Keratinocyte (primary cell): ENCODE results near the gene FAAH. TPM values are rescaled to one million over a fixed set of nuclear protein-coding genes. Genes with fewer than 3 reads are reported as not detected.
"Not testable (repeated sequence)": the region's sequence is repeated elsewhere in the genome, so short reads cannot be mapped to it uniquely, and the experiment has no call there.

Experiments used
- DNase-seq: peaks from one replicate; pipeline ENCODE4 v3.0.0-alpha.2; 2011; ENCODE audit warnings: low read depth, missing footprints, low spot score
- FAIRE-seq: peaks from 2 replicates; lab custom pipeline; 2011; peaks lifted over from hg19 to GRCh38; lab: Jason Lieb, UNC
- H2AFZ ChIP-seq: 2 replicates; pipeline ENCODE4 v1.6.0; 2012; ENCODE audit warnings: low read length, control low read depth, inconsistent platforms; ENCODE audit not compliant: control insufficient read depth
- H3K27ac ChIP-seq: 2 replicates; pipeline ENCODE4 v1.5.1; 2011; ENCODE audit warnings: low read length; ENCODE audit not compliant: control insufficient read depth, insufficient read depth
- H3K27me3 ChIP-seq: 3 replicates; pipeline ENCODE4 v1.6.0; 2011; ENCODE audit warnings: low read length; ENCODE audit not compliant: control insufficient read depth, insufficient read depth; ENCODE audit errors: extremely low read depth
- H3K36me3 ChIP-seq, 2 experiments: 2 replicates in 1 of 2; 3 replicates in 1 of 2; pipeline ENCODE4 v1.5.1; 2011; ENCODE audit warnings: low read length in 2 of 2, mild to moderate bottlenecking in 1 of 2; ENCODE audit not compliant: control insufficient read depth in 2 of 2, insufficient read depth in 2 of 2; ENCODE audit errors: extremely low read depth in 1 of 2
- H3K4me1 ChIP-seq: 3 replicates; pipeline ENCODE4 v1.5.1; 2011; ENCODE audit warnings: low read length; ENCODE audit not compliant: control insufficient read depth, insufficient read depth; ENCODE audit errors: extremely low read depth
- H3K4me2 ChIP-seq: 3 replicates; pipeline ENCODE4 v1.6.0; 2011; ENCODE audit warnings: low read depth, low read length; ENCODE audit not compliant: control insufficient read depth, insufficient read depth; ENCODE audit errors: extremely low read depth
- H3K4me3 ChIP-seq, 3 experiments: fragments of 200-600 bp in 1 of 3; sonication (generic) in 1 of 3; 2 replicates in 2 of 3; 3 replicates in 1 of 3; pipeline ENCODE4 v1.5.1; 2011 to 2016; ENCODE audit warnings: low read length in 3 of 3, mild to moderate bottlenecking in 3 of 3, control low read depth in 2 of 3, inconsistent platforms in 1 of 3, low read depth in 1 of 3, mixed read lengths in 1 of 3, mixed run types in 1 of 3, moderate library complexity in 1 of 3; ENCODE audit not compliant: control insufficient read depth in 2 of 3, insufficient read depth in 2 of 3; ENCODE audit errors: extremely low read depth in 1 of 3
- H3K79me2 ChIP-seq: 2 replicates; pipeline ENCODE4 v1.6.0; 2012; ENCODE audit warnings: low read length; ENCODE audit not compliant: control insufficient read depth, insufficient read depth
- H3K9ac ChIP-seq: 3 replicates; pipeline ENCODE4 v1.6.0; 2011; ENCODE audit warnings: low read length; ENCODE audit not compliant: control insufficient read depth, insufficient read depth; ENCODE audit errors: extremely low read depth
- H3K9me1 ChIP-seq: 3 replicates; pipeline ENCODE4 v1.6.0; 2011; ENCODE audit warnings: low read length; ENCODE audit not compliant: control insufficient read depth, insufficient read depth; ENCODE audit errors: extremely low read depth
- H3K9me3 ChIP-seq: 2 replicates; pipeline ENCODE4 v1.5.1; 2012; ENCODE audit warnings: low read depth, low read length; ENCODE audit not compliant: control insufficient read depth
- H4K20me1 ChIP-seq: 3 replicates; pipeline ENCODE4 v1.6.0; 2011; ENCODE audit warnings: low read length; ENCODE audit not compliant: control insufficient read depth, insufficient read depth; ENCODE audit errors: extremely low read depth
- EZH2 ChIP-seq: IDR thresholded peaks from one replicate; pipeline ENCODE4 v1.6.1; 2012; ENCODE audit warnings: inconsistent platforms, mild to moderate bottlenecking, low read length, moderate library complexity
- dilution Hi-C: fragments of 300-500 bp; cut with MboI; formaldehyde crosslinking; loops from one replicate; pipeline ENCODE4 v1.7.0; 2020; ENCODE audit warnings: low sequenced_read_pairs; ENCODE audit not compliant: extremely low pct_ligation_motif_present
- polyA plus RNA-seq, 5 experiments: library from polyadenylated mRNA; depleted of rRNA in 3 of 5; stranded (reverse) in 3 of 5; stranded (forward) in 1 of 5; unstranded in 1 of 5; fragments of >200 nt; gene quantifications; 1 replicate in 1 of 5; 2 replicates in 3 of 5; 3 replicates in 1 of 5; pipeline versions ENCODE4 v1.2.1 to v1.2.3, GENCODE V29; 2011 to 2012; ENCODE audit warnings: missing spikeins in 2 of 5, low read depth in 1 of 5, low replicate concordance in 1 of 5
- TF ChIP-seq, protein P1 (sequence below), 3 experiments: IDR thresholded peaks in 1 of 3; conservative IDR thresholded peaks in 1 of 3; optimal IDR thresholded peaks in 1 of 3; 2 replicates in 2 of 3; 3 replicates in 1 of 3; pipeline versions ENCODE3 to v1.5.1; 2011; ENCODE audit warnings: low read length in 3 of 3, mild to moderate bottlenecking in 3 of 3, moderate library complexity in 2 of 3, control low read depth in 1 of 3, inconsistent platforms in 1 of 3; ENCODE audit not compliant: insufficient read depth in 2 of 3; ENCODE audit errors: extremely low read depth in 1 of 3

The FAAH gene
- polyA plus RNA-seq, 1 donor (not counting 4 experiments of a cell fraction or from before 2014, with no cell fraction given), result 5.3 TPM

DNA sequence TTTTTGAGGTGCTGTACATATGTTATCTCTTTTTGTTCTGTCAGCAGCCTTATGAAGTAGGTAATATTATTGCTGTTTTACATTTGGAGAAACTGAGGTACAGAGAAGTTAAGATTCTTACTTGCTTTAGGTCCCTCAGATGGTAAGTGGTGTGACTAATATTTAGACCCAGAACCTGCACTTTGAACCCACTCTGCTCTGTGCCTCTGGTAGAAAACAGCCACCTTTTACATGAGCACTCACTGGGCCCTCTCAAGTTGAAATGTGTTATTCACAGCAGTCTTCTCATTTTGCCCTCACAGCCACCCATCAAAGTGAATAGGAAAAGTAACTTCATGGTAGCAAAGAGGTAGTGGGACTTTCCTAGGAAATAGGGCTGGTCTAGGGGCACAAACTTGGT lies 48.8 kb upstream of the FAAH start:
- H3K27ac ChIP-seq, result no peak overlapping the region
- no peak for TF ChIP-seq EZH2
- TF ChIP-seq, protein P1, sequence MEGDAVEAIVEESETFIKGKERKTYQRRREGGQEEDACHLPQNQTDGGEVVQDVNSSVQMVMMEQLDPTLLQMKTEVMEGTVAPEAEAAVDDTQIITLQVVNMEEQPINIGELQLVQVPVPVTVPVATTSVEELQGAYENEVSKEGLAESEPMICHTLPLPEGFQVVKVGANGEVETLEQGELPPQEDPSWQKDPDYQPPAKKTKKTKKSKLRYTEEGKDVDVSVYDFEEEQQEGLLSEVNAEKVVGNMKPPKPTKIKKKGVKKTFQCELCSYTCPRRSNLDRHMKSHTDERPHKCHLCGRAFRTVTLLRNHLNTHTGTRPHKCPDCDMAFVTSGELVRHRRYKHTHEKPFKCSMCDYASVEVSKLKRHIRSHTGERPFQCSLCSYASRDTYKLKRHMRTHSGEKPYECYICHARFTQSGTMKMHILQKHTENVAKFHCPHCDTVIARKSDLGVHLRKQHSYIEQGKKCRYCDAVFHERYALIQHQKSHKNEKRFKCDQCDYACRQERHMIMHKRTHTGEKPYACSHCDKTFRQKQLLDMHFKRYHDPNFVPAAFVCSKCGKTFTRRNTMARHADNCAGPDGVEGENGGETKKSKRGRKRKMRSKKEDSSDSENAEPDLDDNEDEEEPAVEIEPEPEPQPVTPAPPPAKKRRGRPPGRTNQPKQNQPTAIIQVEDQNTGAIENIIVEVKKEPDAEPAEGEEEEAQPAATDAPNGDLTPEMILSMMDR (optimal IDR thresholded peaks at IDR 0.05 in 1 of 3, IDR thresholded peaks at IDR 0.05 in 1 of 3, conservative IDR thresholded peaks at IDR 0.05 in 1 of 3; ENCODE audit: extremely low read depth in 1 of 3, insufficient read depth in 2 of 3, low read length in 3 of 3), result no peak

DNA sequence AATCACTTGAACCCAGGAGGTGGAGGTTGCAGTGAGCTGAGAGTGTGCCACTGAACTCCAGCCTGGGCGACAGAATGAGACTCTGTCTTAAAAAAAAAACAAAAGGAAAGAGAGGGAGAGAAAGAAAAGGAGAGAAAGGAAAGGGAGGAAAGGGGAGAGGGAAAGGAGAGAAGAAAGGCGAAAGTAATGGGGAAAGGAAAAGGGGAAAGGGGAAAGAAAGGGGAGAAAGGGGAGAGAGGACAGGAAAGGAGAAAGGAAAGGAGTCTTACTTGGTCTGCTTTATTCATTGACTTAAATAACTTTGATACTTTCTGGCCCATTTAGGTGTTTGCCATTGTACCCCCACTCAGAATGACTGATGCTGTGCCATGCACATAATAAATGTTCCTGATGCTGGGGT lies 41.8 kb upstream of the FAAH start:
- H3K4me2 ChIP-seq, result no peak overlapping the region
- H3K9me1 ChIP-seq, result no peaks in the 10 kb centered on the region
- TF ChIP-seq EZH2, result no peak
- TF ChIP-seq, protein P1 (optimal IDR thresholded peaks at IDR 0.05 in 1 of 3, IDR thresholded peaks at IDR 0.05 in 1 of 3, conservative IDR thresholded peaks at IDR 0.05 in 1 of 3; ENCODE audit: extremely low read depth in 1 of 3, insufficient read depth in 2 of 3, low read length in 3 of 3), result no peak
- no peak overlapping the region for H3K9ac ChIP-seq
- H3K27me3 ChIP-seq, result no peaks in the 10 kb centered on the region
- H3K36me3 ChIP-seq, result peaks cover 21 to 24% of the 10 kb centered on the region in 2 experiments
- no peaks in the 10 kb centered on the region for H4K20me1 ChIP-seq
- dilution Hi-C loops, result no loop called here
- H3K9me3 ChIP-seq, result no peaks in the 10 kb centered on the region
- no peaks in the 10 kb centered on the region for H3K4me1 ChIP-seq
- DNase-seq (no peak), FAIRE-seq (no peak)
- no peak overlapping the region for H3K4me3 ChIP-seq
- H3K27ac ChIP-seq, result no peak overlapping the region
- no peak overlapping the region for H2AFZ ChIP-seq
- no peaks in the 10 kb centered on the region for H3K79me2 ChIP-seq

More for the DNA sequence above, 48.8 kb upstream of the FAAH start:
- Histone ChIP-seq H3K9me1 (no peaks in the 10 kb centered on the region), H3K9ac (no peak overlapping the region), H4K20me1 (no peaks in the 10 kb centered on the region), H3K4me3 (no peak overlapping the region), H3K36me3 (peaks cover 19 to 49% of the 10 kb centered on the region in 2 experiments), H3K4me1 (peaks cover 8% of the 10 kb centered on the region), H3K9me3 (no peaks in the 10 kb centered on the region), H2AFZ (no peak overlapping the region), H3K4me2 (no peak overlapping the region), H3K27me3 (no peaks in the 10 kb centered on the region), H3K79me2 (peaks cover 28% of the 10 kb centered on the region)
- dilution Hi-C loops, result no loop called here
- no peak for FAIRE-seq
- DNase-seq, result no peak

DNA sequence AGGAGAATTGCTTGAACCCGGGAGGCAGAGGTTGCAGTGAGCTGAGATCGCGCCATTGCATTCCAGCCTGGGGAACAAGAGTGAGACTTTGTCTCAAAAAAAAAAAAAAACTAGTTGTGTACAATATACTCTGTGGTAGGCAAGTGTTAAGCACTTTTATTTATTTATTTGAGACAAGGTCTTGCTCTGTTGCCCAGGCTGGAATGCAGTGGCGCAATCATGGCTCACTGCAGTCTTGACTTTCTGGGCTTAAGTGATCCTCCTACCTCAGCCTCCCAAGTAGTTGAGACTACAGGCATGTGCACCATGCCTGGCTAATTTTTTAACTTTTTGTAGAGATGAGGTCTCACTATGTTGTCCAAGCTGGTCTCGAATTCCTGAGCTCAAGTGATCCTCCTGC lies 38.2 kb upstream of the FAAH start:
- H3K27ac ChIP-seq, H2AFZ ChIP-seq, dilution Hi-C loops, H3K9ac ChIP-seq, H4K20me1 ChIP-seq, H3K9me3 ChIP-seq, FAIRE-seq, H3K9me1 ChIP-seq, H3K4me1 ChIP-seq, H3K4me3 ChIP-seq, H3K4me2 ChIP-seq, H3K27me3 ChIP-seq, H3K79me2 ChIP-seq, DNase-seq: not testable (repeated sequence)
- H3K36me3 ChIP-seq, result peaks cover 16 to 19% of the 10 kb centered on the region in 2 experiments
